IMR-90 (cell line): ENCODE data around the gene PINLYP. TPM values are rescaled to one million over a fixed set of nuclear protein-coding genes. Genes with fewer than 3 reads are reported as not detected.
A peak's percentile ranks its signal among the peaks of the same experiment; 100 is the strongest.

ENCODE experiments used
- ATAC-seq: fragments of 200-7000 bp; cut with Tn5 transposase; 2 replicates; pipeline ENCODE4 v1.9.1; 2020; ENCODE audit warnings: low read depth, mild to moderate bottlenecking, moderate library complexity
- BruUV-seq: library from RNA; stranded (reverse); fragments of 400-500 nt; replicated peaks from 2 replicates; lab custom pipeline; 2021; lab: Mats Ljungman, UMichigan
- CTCF ChIA-PET: fragments of 300-600 bp; formaldehyde crosslinking; extraction: SDS; loops from one replicate; lab custom pipeline; 2021; ENCODE audit warnings: antibody characterized with exemption; lab: Yijun Ruan, JAX
- POLR2A ChIA-PET: fragments of 300-600 bp; sonication (Branson Sonifier 250); formaldehyde crosslinking; loops from one replicate; lab custom pipeline; 2022; ENCODE audit warnings: antibody characterized with exemption; ENCODE audit not compliant: unreplicated experiment; lab: Charles Lee
- DNase-seq: peaks from one replicate; pipeline ENCODE4 v3.0.0; 2013
- H2AFZ ChIP-seq: replicated peaks from 2 replicates; pipeline ENCODE3; 2013; ENCODE audit warnings: low read length, mild to moderate bottlenecking; ENCODE audit not compliant: poor library complexity
- H2AK5ac ChIP-seq: 2 replicates; pipeline ENCODE4 v1.6.1; 2013; ENCODE audit warnings: low read depth, low read length, inconsistent platforms
- H2AK9ac ChIP-seq: replicated peaks from 2 replicates; pipeline ENCODE3; 2013; ENCODE audit warnings: mild to moderate bottlenecking, low read depth, low read length, moderate library complexity; ENCODE audit not compliant: poor library complexity
- H2BK120ac ChIP-seq: 2 replicates; pipeline ENCODE4 v1.6.1; 2013; ENCODE audit warnings: low read depth, low read length, inconsistent platforms
- H2BK15ac ChIP-seq: 3 replicates; pipeline ENCODE4 v1.6.1; 2013; ENCODE audit warnings: low read depth, low read length, inconsistent platforms
- H2BK20ac ChIP-seq: 2 replicates; pipeline ENCODE4 v1.6.1; 2013; ENCODE audit warnings: low read depth, mild to moderate bottlenecking, inconsistent platforms, low read length, moderate library complexity
- H2BK5ac ChIP-seq: 2 replicates; pipeline ENCODE4 v1.6.1; 2013; ENCODE audit warnings: mild to moderate bottlenecking, low read depth, low read length, inconsistent platforms; ENCODE audit not compliant: poor library complexity, severe bottlenecking
- H3K14ac ChIP-seq: replicated peaks from 2 replicates; pipeline ENCODE4 v1.6.1; 2013; ENCODE audit warnings: low read depth, low read length, inconsistent platforms
- H3K18ac ChIP-seq: 2 replicates; pipeline ENCODE4 v1.6.1; 2013; ENCODE audit warnings: low read depth, low read length, control low read depth
- H3K23ac ChIP-seq: 2 replicates; pipeline ENCODE4 v1.6.1; 2013; ENCODE audit warnings: low read depth, low read length, inconsistent platforms
- H3K27ac ChIP-seq: 2 replicates; pipeline ENCODE4 v1.5.1; 2013; ENCODE audit warnings: mild to moderate bottlenecking, control low read depth, low read length; ENCODE audit not compliant: insufficient read depth
- H3K27me3 ChIP-seq: 2 replicates; pipeline ENCODE4 v1.6.1; 2013; ENCODE audit warnings: low read length; ENCODE audit not compliant: control insufficient read depth, insufficient read depth
- H3K36me3 ChIP-seq: 2 replicates; pipeline ENCODE4 v1.6.1; 2013; ENCODE audit warnings: low read length, mixed read lengths; ENCODE audit not compliant: control insufficient read depth, insufficient read depth
- H3K4ac ChIP-seq: 2 replicates; pipeline ENCODE4 v1.6.1; 2013; ENCODE audit warnings: low read depth, low read length, inconsistent platforms
- H3K4me1 ChIP-seq: 2 replicates; pipeline ENCODE4 v1.6.1; 2013; ENCODE audit warnings: low read length, mixed read lengths; ENCODE audit not compliant: control insufficient read depth, insufficient read depth
- H3K4me2 ChIP-seq: 2 replicates; pipeline ENCODE4 v1.6.1; 2013; ENCODE audit warnings: low read depth, mild to moderate bottlenecking, control low read depth, low read length, moderate library complexity
- H3K4me3 ChIP-seq: 2 replicates; pipeline ENCODE4 v1.5.1; 2013; ENCODE audit warnings: low read depth, mild to moderate bottlenecking, control low read depth, low read length, moderate library complexity; ENCODE audit not compliant: insufficient read depth
- H3K56ac ChIP-seq: 2 replicates; pipeline ENCODE4 v1.6.1; 2013; ENCODE audit warnings: low read length, inconsistent platforms; ENCODE audit not compliant: insufficient read depth; ENCODE audit errors: extremely low read depth
- H3K79me1 ChIP-seq, 2 experiments: 2 replicates each; pipeline ENCODE4 v1.6.1; 2013; ENCODE audit warnings: low read length in 2 of 2, inconsistent platforms in 1 of 2, low read depth in 1 of 2
- H3K9ac ChIP-seq: 2 replicates; pipeline ENCODE4 v1.6.1; 2013; ENCODE audit warnings: low read depth, low read length, control low read depth
- H3K9me1 ChIP-seq: 2 replicates; pipeline ENCODE4 v1.6.1; 2013; ENCODE audit warnings: low read length, inconsistent platforms; ENCODE audit not compliant: insufficient read depth
- H3K9me3 ChIP-seq: 2 replicates; pipeline ENCODE4 v1.6.1; 2013; ENCODE audit warnings: low read length; ENCODE audit not compliant: control insufficient read depth, insufficient read depth
- H4K20me1 ChIP-seq: 2 replicates; pipeline ENCODE4 v1.6.1; 2013; ENCODE audit warnings: low read length, inconsistent platforms; ENCODE audit not compliant: insufficient read depth
- H4K5ac ChIP-seq: 2 replicates; pipeline ENCODE4 v1.6.1; 2013; ENCODE audit warnings: mild to moderate bottlenecking, low read depth, low read length, control low read depth
- H4K8ac ChIP-seq, 2 experiments: 2 replicates each; pipeline ENCODE4 v1.6.1; 2013; ENCODE audit warnings: low read depth in 2 of 2, low read length in 2 of 2, control low read depth in 1 of 2, inconsistent platforms in 1 of 2
- H4K91ac ChIP-seq: 2 replicates; pipeline ENCODE4 v1.6.1; 2013; ENCODE audit warnings: low read depth, low read length, inconsistent platforms; ENCODE audit not compliant: insufficient read depth
- MAZ ChIP-seq: IDR thresholded peaks from 2 replicates; pipeline ENCODE4 v1.6.1; 2012; ENCODE audit warnings: low read depth, mild to moderate bottlenecking, low read length, improper control_type of control experiment, moderate library complexity, borderline replicate concordance
- RAD21 ChIP-seq: IDR thresholded peaks from 2 replicates; pipeline ENCODE4 v1.6.1; 2012; ENCODE audit warnings: low read length, improper control_type of control experiment
- RCOR1 ChIP-seq: IDR thresholded peaks from 2 replicates; pipeline ENCODE4 v1.6.1; 2012; ENCODE audit warnings: mild to moderate bottlenecking, low read length, improper control_type of control experiment; ENCODE audit not compliant: insufficient replicate concordance
- WGBS, 2 experiments: methylation state at CpG; one replicate each; pipeline versions ENCODE4 v1.1.5 to v1.1.7; 2013; ENCODE audit warnings: missing lambda C conversion rate in 2 of 2; ENCODE audit not compliant: insufficient read length in 1 of 2; ENCODE audit errors: extremely low coverage in 2 of 2; 5-methylcytosine and 5-hydroxymethylcytosine counted together
- dilution Hi-C: fragments of 300-500 bp; cut with HindIII; formaldehyde crosslinking; loops from one replicate; pipeline ENCODE4 v1.14.3; 2018; ENCODE audit warnings: low sequenced_read_pairs; ENCODE audit not compliant: unreplicated experiment
- in situ Hi-C: fragments of 300-500 bp; cut with MboI; formaldehyde crosslinking; loops from 3 replicates; pipeline ENCODE4 v1.14.3; 2019; ENCODE audit warnings: low sequenced_read_pairs, inconsistent platforms, mixed read lengths
- intact Hi-C: fragments of 100-400 bp; cut with micrococcal nuclease; formaldehyde crosslinking; loops from 2 replicates; pipeline ENCODE4 v1.10.0; 2022
- polyA plus RNA-seq, 3 experiments: library from polyadenylated mRNA; depleted of rRNA; stranded (reverse); fragments of >200 nt; gene quantifications; 2 replicates each; pipeline ENCODE4 v1.2.3, GENCODE V29; 2012; ENCODE audit warnings: low replicate concordance in 1 of 3
- total RNA-seq: library from RNA; depleted of rRNA; stranded (reverse); fragments of >200 nt; gene quantifications from 2 replicates; pipeline ENCODE4 v1.2.3, GENCODE V29; 2012

PINLYP gene
- total and polyA plus RNA-seq, 2 of the 4 experiments (the other 2 are of a cell fraction) = 0.54 to 1.4 TPM

DNA sequence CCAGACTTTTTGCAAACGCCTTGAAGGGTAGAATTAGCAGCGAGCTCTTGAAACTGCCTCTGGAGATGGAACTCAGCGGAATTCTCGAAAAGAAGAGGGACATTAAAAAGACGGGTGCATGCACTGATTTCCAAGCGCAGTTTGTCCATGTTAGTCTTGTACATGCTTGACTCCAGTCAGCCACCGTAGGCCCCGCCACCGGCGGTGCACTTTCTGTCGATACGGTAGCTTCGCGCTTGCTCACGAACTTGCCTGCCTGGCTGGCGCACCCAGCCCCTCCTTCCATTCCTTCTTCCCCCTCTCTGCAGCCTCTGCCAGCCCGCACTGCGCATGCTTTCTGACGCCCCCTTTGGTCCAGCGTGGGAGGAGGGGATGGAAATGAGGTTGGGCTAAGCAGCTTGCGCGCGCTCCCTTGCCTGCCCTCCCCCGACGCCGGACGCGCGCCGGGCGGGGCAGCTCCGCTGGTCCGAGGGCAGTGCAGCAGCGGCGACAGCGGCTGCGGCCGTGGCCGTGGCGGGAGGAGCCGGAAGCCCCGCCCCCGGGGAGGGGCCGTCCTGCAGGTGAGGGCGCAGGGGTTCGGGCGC is 42.5 kb upstream of the PINLYP start, which contains the start of gene ZNF575:
TSS of gene ZNF575 (plus strand) at position 227 of the 584 bp plus-strand sequence. CDS start 1,235 bp downstream, outside the sequence.
- Histone ChIP-seq H2BK120ac (peak within 1 kb of the TSS; percentile 66), H4K5ac (peak within 1 kb of the TSS; percentile 89), H2BK5ac (peak within 1 kb of the TSS; percentile 67), H3K79me1 (peaks cover 0 to 6% of the 10 kb centered on the region in 2 experiments; a peak in 1 of 4 replicates), H2AK9ac (peak within 1 kb of the TSS; percentile 97), H3K56ac (peak within 1 kb of the TSS; percentile 84), H3K9me3 (no peaks in the 10 kb centered on the region), H3K4me1 (peaks cover 3% of the 10 kb centered on the region; the same call in 1 of the 2 replicates), H3K4me2 (peak within 1 kb of the TSS; percentile 87), H3K27ac (peak within 1 kb of the TSS; percentile 50), H4K20me1 (peaks cover 5% of the 10 kb centered on the region), H3K4ac (peak within 1 kb of the TSS; percentile 91), H2AK5ac (peak within 1 kb of the TSS; percentile 72), H4K91ac (peak within 1 kb of the TSS; percentile 55), H3K27me3 (no peaks in the 10 kb centered on the region), H2BK15ac (peak within 1 kb of the TSS; percentile 39; the same call in 1 of the 3 replicates), H3K14ac (peak within 1 kb of the TSS; percentile 71), H3K4me3 (peak within 1 kb of the TSS; percentile 55), H3K9me1 (peaks cover 12% of the 10 kb centered on the region; the same call in 1 of the 2 replicates), H3K18ac (peak within 1 kb of the TSS; percentile 36), H2AFZ (peak within 1 kb of the TSS; percentile 87), H3K36me3 (0 out of 2 replicates have a peak, but pooled peaks cover 1% of the 10 kb centered on the region), H2BK20ac (0 out of 2 replicates have a peak within 1 kb of the TSS, but pooled peaks have one; percentile 3), H3K23ac (peak within 1 kb of the TSS; percentile 63), H4K8ac (peak within 1 kb of the TSS; percentile 84 to 95), H3K9ac (peak within 1 kb of the TSS; percentile 58)
- intact Hi-C loops (no loop called here), dilution Hi-C loops (no loop called here), in situ Hi-C loops (no loop called here)
- BruUV-seq = no TSS peak
- 0% methylated on average over 29 of the region's 47 CpGs; no CpG with 5 or more reads in 1 of the 2 experiments for WGBS, 2 experiments
- ATAC-seq = peak; percentile 64
- CTCF ChIA-PET = interaction anchor here (0.6 to 1.0 kb wide), 2 partner anchors 22 to 182 kb away, joined by 3 to 4 read pairs; no protein-coding TSS in a partner anchor
- POLR2A ChIA-PET = interaction anchor here (0.6 to 1.1 kb wide), 3 partner anchors 8 to 64 kb away, joined by 3 to 8 read pairs (median 5); no protein-coding TSS in a partner anchor
- TF ChIP-seq MAZ (peak; percentile 89; the same call in 1 of the 2 replicates), RAD21 (no peak), RCOR1 (peak; percentile 44)
- peak; percentile 95 for DNase-seq
